Skin epidermis (tissue), 12 donors: ENCODE data around the gene RARB.

ENCODE experiments used
- H3K27ac ChIP-seq, 21 experiments: fragments of 200-600 bp; sonication (generic) in 11 of 21; one replicate each; pipeline ENCODE4 v1.5.0; 2020; ENCODE audit warnings: mild to moderate bottlenecking in 3 of 21, inconsistent platforms in 2 of 21, moderate library complexity in 2 of 21
- H3K4me3 ChIP-seq, 7 experiments: fragments of 200-600 bp; sonication (generic) in 2 of 7; one replicate each; pipeline ENCODE4 v1.5.0; 2020; ENCODE audit warnings: inconsistent platforms in 2 of 7, mild to moderate bottlenecking in 2 of 7, moderate library complexity in 1 of 7

RARB gene

DNA sequence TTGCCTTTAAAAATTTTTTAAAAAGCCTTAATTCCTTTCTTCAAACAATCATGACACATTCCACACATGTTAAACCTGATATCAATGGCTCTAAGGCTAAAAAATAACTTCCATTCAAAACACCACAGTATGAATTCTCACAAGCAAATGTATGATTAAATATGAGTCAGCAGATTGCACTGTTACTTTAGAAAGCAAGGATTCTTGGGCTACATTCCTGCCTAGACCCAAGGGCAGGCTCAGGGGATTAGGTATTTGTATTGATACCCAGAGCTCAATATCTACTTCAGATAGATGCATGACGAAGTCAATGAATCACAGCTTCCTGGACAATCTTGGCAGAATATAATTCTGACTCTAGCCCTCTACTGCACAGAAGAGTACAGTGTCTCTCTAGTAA is 65.7 kb downstream of the RARB start:
- H3K27ac ChIP-seq: no peak overlapping the region
- no peak overlapping the region for H3K4me3 ChIP-seq

DNA sequence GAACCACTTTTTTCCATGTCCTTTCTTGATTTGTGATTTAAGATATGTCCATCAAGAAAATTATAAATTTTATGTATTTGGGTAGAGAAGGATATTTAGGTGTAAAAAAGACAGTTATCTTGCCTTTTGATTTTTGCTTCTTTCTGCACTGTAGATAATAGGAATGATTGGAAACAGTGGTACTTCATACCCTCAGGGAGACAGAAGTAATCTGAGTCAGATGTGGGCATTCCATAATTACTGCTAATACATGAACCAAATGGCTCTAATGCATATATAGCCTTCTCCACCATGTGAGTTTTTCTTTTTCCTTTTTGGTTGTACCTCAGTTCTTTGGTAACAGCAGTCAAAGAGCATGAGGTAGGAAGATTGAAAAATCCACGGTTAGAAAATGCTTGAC is 67.2 kb downstream of the RARB start:
- Histone ChIP-seq H3K27ac (no peak overlapping the region), H3K4me3 (no peak overlapping the region)

DNA sequence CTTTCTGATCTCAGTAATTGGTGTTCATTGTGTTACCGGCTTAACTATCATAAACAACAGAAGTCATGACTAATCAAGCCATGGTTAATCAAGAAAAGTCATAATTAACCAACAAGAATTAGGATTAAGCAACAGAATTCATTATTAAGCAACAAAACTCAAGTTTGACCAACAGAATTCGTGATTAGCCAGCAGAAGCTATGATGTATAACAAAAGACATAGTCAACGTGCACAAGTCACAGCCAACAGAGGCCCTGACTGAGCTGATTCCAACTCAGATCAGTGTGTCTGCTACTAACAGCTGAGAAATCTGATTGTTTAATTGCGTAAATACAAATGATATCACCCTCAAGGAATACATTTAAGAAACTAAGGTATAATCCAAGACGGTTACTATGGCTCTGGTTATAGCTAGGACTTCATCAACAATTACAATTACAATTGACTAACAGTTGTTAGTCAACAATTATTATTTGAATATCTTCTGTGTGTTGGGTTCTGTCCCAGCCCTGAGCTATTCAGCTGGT is 67.7 kb downstream of the RARB start:
- no peak overlapping the region for H3K4me3 ChIP-seq
- H3K27ac ChIP-seq: no peak overlapping the region

DNA sequence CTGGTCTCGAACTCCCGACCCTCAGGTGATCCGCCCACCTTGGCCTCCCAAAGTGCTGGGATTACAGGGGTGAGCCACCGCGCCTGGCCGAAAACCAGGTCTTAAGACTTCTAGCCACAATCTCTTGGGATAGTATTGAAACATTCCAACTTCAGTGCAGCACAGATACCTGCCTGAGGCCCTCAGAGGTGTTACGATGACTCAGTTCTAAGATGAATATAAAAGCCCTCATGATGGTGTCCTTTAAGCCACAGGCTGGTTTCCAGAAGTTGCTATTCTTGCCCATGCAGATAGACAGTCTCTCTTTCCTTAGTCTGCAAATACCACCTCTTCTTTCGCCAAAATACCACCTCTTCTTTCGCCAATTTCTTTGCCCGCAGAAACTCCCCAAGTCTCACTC is 69.0 kb downstream of the RARB start:
- Histone ChIP-seq H3K4me3 (no peak overlapping the region), H3K27ac (no peak overlapping the region)

DNA sequence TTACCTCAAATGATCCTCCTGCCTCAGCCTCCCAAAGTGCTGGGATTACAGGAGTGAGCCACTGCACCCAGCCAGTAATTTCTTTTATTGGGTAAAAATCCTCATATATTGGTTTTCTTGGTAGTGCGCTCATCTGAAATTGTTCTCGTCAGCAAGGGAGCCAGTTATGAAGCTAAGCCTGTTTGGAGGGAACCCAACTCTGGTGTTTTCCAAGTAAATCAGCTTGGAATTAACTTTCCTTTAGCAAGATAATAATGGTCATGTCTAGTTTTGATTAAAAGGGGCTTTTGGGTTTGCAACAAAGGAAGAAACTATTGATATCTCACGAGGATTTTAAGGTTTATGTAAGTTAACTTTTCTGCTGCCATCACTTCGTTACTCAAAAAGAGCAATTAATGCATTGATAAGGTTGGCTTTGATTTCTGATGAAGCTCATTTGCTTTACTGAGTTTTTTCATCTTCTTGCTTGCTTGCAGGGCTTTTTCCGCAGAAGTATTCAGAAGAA is 72.7 kb downstream of the RARB start:
- Histone ChIP-seq H3K27ac (no peak overlapping the region), H3K4me3 (no peak overlapping the region)

DNA sequence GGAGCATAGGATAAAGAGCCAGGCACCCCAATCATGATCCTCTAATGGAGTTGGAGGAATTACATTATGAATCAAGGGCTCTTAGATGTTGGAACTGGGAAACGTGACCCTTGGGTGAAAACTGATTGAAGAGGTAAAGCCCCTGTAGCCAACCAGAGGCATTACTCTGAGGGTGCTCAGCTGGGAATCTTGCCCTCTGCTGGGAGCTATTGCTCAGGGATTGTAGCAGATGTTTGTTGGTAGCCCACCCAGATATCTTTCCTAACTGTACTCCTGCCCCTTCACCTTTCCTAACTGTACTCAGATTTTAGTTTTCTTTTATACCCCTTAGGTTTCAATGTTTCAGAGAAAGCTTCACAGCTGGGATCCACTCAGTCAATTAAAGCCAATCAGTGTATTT is 74.2 kb downstream of the RARB start:
- H3K27ac ChIP-seq: no peak overlapping the region
- no peak overlapping the region for H3K4me3 ChIP-seq

DNA sequence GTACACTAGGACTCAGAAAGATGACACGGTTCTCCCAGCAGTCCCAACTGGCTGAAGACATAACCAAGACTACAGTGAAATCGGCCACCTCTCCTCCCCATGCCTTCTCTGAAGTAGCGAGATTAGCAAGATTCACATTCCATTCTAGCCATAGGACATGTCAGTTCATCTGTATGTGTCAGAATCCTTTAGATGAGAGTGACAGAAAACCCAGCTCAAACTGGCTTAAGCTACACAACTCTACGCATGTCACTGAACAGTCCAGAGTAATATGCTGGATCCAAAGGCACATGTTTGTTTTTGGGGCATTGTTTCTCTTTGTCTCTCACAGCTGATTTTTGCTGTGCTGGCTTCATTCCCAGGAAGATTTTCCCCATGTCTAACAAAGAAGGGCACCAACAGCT is 75.8 kb downstream of the RARB start:
- no peak overlapping the region for H3K4me3 ChIP-seq
- H3K27ac ChIP-seq: peak overlapping the region in 1 of 21 experiments; percentile 25

DNA sequence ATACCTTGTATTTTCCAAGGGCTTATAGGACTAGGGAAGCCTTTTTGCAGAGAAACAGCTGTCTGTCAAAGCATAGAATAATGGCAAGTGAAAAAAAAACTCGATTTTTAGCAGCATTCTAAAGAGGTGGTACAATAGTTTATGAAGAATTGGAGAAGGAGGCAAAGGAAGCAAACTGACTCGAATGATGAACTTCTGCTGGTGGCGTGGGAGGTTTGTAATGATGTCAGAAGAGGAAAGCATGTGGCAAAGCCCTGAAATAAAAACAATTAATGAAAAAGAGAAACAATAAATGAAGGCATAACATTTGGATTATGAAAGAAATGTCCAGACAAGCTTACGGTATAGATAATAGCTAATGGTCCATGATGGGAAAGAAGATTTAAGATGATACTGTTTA is 77.5 kb downstream of the RARB start:
- Histone ChIP-seq H3K4me3 (no peak overlapping the region), H3K27ac (no peak overlapping the region)

DNA sequence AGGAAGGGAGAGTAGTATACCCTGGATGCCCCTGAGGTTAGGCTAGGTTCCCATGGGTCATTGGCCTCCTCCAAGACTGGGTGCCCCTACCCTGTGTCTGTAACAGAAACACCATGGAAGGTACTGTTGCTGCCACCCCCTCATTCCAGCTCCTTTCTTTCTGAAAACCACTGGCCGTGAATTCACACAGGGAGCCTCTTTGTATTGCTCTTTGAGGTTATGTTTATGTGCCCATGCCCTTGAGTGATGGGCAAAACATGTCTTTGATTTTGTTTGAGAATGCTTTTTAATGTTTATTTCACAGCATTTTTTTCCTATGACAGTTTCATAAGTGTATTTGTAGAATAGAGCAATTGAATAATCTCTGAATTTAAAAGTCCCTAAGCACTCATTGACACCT is 79.7 kb downstream of the RARB start:
- Histone ChIP-seq H3K4me3 (no peak overlapping the region), H3K27ac (peak overlapping the region in 1 of 21 experiments; percentile 54)

DNA sequence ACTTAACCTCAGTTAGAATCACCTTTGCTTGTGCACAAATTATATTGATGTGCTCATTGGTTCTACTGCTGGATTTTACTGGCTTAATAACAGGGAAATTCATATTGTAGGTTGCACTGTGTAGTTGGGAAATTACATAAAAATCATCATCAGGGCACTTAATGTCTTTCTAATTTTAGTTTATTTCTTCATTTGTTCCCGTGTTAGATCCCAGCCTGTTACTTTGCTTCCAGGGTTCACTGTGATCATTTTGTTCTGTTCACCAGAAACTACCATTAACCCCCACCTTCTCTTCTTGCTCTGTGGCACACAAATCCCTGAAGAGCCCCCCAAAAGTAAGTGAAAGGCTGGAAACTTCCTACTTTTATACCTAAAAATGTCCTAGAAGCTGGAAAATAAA is 80.4 kb downstream of the RARB start:
- peak overlapping the region in 1 of 21 experiments; percentile 54 for H3K27ac ChIP-seq
- no peak overlapping the region for H3K4me3 ChIP-seq

DNA sequence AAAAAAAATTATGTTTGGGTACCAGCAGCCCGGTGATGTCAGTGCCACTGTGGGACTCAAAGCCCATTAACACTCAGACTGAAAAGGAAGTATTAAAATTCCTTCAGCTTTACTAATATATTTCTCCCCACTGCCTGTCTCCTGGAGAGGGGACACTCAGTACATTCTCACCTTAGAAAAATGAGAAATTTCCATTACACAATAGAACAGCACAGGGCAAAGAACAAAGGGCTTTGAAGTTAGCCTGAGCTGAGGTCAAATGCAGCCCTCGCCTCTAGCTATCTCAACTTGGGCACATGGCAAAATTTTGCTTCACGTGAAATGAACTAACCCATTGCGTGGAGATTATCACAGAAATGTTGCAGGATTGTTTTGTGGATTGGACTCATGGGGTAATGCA is 80.8 kb downstream of the RARB start:
- Histone ChIP-seq H3K4me3 (no peak overlapping the region), H3K27ac (peak overlapping the region in 3 of 21 experiments; percentile 36 to 60 (median 46))

DNA sequence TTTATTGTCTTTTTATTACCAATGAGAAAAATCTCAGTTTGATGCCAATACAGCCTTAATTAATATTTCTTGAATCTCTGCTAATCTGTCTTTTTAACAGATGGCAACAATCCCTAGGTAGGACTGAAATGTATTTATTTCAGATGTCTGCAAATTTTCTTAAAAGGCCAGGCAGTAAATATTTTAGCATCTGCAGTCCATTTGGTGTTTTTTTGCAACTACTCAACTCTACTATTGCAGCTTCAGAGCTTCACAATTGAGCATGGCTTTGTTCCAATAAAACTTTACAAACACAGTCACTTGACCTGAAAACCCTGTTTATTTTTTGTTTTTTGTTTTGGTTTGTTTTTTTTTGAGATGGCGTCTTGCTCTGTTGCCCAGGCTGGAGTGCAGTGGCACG is 82.7 kb downstream of the RARB start:
- Histone ChIP-seq H3K4me3 (no peak overlapping the region), H3K27ac (no peak overlapping the region)

DNA sequence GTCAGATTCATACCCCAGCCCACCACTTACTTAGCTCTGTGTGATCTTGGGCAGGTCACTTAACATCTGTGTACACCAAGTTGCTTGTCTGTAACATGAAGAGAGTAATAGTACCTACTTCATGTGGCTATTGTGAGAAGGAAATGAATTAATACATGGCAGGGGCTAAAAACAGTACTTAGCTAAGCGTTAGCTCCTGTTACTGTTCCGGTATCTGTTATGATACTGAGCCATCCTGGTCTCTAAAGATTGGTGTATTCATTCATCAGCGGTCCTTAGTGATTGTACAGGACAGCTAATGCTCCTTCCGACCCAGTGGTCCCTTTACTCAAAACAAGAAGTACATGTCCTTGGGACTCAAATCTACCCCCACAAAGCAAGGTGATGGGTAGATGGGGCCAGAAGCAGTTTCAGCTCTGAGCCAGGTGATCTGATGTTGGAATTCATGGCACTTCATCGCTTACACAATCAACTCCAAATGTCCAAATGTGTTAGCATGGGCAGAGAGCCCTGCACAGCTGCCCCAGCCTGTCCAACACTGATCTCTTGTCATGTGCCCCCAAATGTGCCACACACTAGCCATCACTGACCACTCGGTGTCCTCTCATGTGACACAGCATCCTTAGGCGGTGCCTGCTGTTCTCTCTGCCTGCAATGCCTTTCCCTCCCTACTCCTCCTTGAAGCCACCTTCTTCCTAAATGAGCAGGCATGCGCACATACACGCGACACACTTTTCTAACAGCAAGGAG is 84.1 kb downstream of the RARB start:
- no peak overlapping the region for H3K27ac ChIP-seq
- no peak overlapping the region for H3K4me3 ChIP-seq

DNA sequence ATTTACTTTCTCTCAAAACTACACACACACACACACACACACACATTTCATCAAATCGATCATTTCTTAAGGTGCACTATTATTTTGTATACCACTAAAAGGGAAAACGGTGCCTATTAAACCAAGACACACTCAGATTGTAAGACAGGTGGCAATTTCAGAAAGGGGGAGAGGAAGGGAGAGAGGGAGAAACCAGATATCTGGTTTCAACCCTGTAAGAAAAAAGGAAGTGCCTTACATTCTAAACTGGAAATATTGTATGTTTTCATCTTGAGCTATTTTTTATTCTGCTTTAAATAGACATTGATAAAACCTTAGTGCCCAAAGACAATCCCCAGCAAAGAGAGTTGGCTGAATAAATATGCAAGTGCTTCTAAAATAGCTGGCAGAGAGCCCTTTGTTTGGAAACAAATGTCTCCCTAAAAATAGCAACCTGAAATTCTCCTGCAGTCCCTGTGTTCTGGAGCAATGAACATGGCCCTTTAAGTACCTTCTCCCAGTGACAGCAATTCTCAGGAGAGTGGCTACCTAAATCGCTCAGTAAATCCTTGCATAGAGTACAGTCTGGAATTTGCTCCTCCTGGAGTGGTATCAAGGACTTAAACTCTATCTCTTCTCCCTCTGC is 85.7 kb downstream of the RARB start:
- Histone ChIP-seq H3K4me3 (no peak overlapping the region), H3K27ac (no peak overlapping the region)

DNA sequence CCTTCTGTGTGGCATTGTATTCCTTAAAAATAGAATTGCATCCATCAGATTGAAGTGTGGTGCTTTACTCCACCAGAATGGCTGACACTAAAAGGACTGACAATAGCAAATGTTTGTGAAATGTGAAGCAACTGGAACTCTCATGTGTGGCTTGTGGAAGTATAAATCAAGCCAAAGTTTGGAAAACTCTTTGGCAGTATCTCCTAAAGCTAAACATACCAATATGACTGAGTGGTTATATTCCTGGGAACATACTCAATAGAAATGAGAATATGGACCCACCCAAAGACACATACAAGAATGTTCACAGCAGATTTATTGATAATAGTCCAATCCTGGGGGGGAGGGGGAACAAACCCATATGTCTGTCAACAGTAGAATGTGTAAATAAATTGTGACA is 87.1 kb downstream of the RARB start:
- no peak overlapping the region for H3K27ac ChIP-seq

DNA sequence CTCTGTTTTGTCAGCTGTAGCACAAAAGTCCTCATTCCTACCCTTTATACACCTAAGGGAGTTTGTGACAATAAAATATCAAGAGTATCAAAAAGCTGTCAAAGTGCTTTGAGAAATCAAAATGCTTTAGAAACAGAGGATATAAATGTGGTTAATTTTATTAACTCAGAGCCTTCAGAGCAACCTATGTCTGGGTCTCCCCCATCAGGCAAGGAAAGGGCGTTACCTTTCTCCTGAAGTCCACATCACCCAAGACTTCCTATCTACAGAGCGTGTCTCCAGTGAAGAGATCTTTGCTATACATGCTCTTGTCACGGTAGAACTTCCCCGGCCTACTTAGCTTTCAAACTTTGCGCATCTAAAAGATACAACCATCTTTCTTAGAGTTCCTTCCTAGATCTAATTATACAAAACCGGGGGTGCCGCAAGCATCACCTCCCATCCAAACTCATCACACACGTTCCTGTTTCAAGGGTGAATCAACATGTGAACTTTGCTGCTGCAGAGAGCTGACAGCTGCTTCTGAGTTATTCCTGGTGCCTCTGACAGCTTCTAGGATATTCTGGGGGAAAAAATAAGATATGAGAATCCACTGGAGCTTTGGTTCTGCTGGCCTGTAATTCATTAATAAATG is 93.0 kb downstream of the RARB start:
- H3K4me3 ChIP-seq: no peak overlapping the region
- no peak overlapping the region for H3K27ac ChIP-seq

More for the DNA sequence above, 87.1 kb downstream of the RARB start:
- no peak overlapping the region for H3K4me3 ChIP-seq

DNA sequence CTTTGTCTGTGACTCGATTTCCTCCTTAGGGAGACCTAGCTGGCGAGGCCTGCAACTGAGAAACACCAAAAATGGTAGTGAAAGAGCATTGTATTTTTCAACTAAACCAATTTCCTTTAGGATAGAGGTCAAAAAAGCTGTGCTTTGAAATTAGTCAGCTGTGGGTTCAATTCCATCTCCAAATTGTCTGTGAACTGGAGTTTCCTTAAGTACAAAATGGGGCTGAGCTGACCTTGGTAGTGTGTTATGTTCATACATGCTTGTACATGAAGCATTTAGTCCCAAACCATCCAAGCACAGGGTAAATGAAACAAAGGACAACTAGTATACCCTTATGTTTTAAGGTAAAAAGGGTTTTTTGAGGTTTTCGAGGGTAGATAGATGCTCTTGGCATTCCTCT is 99.3 kb downstream of the RARB start:
- Histone ChIP-seq H3K27ac (peak overlapping the region in 1 of 21 experiments; percentile 4), H3K4me3 (no peak overlapping the region)

DNA sequence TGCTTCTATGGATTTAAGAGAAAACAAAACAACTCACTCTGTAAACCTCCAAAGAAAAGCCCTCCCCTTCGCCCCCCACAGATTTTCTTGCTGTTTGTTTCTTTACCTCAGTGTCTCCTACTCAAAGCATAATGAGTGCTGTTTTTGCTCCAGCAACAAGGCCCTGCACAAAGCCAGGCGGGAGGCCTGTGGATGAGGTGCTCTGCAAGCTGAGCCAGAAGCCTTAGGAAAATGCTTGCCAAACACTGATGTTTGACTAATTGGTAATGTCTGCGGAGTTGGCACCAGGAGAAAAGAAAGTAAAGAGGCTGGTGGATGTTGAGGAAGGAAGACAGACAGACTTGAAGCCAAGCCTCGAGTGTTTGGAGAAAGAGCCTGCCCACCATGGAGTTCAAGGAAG is 99.7 kb downstream of the RARB start:
- Histone ChIP-seq H3K27ac (peak overlapping the region in 1 of 21 experiments; percentile 4), H3K4me3 (no peak overlapping the region)

DNA sequence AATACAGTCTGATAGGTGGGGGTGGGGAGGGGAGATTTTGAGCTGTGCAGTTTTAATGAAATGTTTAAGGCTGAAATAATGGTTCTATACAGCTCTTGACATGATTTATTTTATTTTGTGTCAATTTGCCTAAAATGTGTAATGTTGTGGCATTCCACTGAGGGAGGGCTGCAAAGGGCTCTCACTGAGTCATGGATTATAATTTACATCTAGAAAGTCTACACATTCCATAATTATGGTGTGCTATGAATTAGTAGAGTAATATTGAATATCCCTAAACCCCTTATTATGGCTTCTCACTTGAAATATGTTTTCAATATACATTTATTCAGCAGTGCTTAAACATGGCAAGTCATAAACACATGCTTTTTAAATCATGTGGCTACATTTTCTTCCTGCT is 103.9 kb downstream of the RARB start:
- Histone ChIP-seq H3K4me3 (no peak overlapping the region), H3K27ac (no peak overlapping the region)

DNA sequence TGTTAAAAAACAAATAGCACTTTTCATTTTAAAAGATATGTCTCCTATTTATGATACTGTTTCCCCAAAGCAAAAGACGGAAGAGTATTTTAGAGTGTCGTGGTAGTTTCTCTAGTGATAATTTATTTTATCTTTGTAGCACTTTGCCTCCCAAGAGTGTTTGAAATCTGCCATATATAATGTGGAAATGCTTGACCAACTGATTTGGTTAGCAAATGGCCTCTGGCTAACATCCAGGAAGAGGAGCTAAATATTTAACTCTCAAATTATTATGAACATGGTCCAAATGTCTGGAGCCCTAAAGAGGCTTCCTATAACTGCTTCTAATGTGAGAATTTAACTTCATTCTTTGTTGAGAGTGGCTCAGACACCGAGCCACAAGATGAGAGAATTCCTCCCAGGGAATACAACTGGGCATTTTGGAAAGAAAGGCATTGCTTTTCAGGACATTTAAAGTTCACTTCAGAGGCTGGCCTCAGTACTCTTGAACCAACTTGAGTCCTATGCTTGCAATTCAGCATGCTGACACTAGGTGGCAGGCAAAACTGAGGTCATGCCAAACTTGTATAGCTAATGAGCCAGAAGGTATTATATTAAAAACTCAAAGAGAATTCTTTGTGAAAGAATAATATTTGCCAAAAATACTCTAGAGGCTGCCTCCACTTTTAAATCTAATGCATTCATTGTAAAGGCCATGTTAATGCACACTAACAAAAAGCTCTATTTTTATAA is 104.5 kb downstream of the RARB start:
- H3K4me3 ChIP-seq: no peak overlapping the region
- H3K27ac ChIP-seq: no peak overlapping the region
